ENCODE results near the gene RAMP1. TPM values are rescaled to one million over a fixed set of nuclear protein-coding genes. Genes with fewer than 3 reads are reported as not detected.

RAMP1 gene
- total and polyA plus RNA-seq, 9 of the 15 experiments (the other 6 are each of a cell fraction or from before 2014, with no cell fraction given): 0.72 to 0.77 TPM; not detected in 7

DNA sequence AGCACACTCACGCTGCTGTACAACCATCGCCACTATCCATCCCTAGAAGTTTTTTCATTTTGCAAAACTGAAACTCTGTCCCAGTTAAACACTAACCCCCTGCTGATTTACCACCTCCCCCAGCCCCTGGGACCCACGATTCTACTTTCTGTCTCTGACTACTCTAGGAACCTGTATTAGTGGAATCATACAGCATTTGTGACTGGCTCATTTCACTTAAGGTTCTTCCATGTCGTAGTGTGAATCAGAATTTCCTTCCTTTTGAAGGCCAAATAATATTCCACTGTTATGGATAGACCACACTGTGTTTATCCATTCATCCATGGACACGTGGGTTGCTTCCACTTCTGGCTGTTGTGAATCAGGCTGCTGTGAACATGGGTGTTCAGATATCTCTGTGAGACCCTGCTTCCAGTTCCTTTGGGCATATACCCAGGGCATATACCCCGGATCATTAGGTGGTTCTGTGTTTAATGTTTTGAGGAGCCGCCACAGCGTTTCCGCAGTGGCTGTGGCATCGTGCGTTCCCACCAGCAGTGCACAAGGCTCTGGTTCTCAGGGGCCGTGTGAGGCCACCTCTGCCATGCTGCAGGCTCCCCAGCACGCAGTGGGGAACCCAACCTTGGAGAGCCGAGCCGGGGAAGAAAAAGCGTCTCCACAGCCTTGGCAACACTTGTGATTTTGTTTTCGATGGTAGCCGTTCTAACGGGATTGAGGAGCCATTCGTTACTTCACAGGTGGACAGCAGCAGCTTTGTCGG is 10.1 kb downstream of the RAMP1 start (continued):
- TF ChIP-seq RBM15 (IDR thresholded peaks at IDR 0.05; ENCODE audit: insufficient read depth, low read length) (no peak), RHOXF2B (CRISPR knock-in tag; conservative IDR thresholded peaks at IDR 0.05) (no peak), NFATC3 (IDR thresholded peaks at IDR 0.05) (no peak), MTF1 (CRISPR knock-in tag; IDR thresholded peaks at IDR 0.05; ENCODE audit: borderline replicate concordance) (no peak), RCOR1 (IDR thresholded peaks at IDR 0.05; ENCODE audit: borderline replicate concordance in 1 of 2, low read depth in 2 of 2, low read length in 2 of 2) (no peak)
- TF ChIP-seq, protein P1, sequence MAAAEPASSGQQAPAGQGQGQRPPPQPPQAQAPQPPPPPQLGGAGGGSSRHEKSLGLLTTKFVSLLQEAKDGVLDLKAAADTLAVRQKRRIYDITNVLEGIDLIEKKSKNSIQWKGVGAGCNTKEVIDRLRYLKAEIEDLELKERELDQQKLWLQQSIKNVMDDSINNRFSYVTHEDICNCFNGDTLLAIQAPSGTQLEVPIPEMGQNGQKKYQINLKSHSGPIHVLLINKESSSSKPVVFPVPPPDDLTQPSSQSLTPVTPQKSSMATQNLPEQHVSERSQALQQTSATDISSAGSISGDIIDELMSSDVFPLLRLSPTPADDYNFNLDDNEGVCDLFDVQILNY (CRISPR knock-in tag; IDR thresholded peaks at IDR 0.05): no peak

DNA sequence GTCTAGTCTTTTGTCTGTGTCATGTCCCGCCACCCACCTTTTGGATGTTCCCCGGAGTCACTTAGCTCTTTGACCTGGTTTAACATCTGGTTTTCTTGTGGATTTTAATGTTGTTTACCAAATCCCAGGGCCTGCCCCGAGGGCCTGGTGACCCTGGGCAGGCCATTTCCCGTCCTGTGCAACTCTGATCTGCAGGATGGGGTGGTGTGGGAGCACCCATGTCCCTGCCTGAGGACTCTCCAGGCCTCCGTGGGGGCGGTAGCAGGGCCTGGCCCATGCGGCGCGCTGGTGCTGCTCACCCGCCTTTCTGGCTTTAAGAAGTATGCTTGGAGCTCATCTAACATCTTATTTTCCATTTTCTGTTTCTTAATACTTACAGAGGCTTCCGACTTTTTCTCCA is 10.7 kb downstream of the RAMP1 start:
- no TSS peak for BruUV-seq (replicated peaks)
- H3K27me3 ChIP-seq (ENCODE audit: control insufficient read depth in 2 of 2, insufficient read depth in 2 of 2, low read length in 2 of 2): peaks cover 36 to 77% of the 10 kb centered on the region in 2 experiments
- intact Hi-C loops (cut with micrococcal nuclease) (no loop called here), in situ Hi-C loops (cut with MboI) (loop anchor here (25.0 kb wide), 1 partner anchor 392 kb away; no protein-coding TSS in a partner anchor)
- peaks cover 5% of the 10 kb centered on the region; the same call in 1 of the 2 replicates for H4K20me1 ChIP-seq (replicated peaks; ENCODE audit: control insufficient read depth, insufficient read depth, low read length)
- H3K36me3 ChIP-seq (ENCODE audit: control insufficient read depth, insufficient read depth, low read length): no peaks in the 10 kb centered on the region
- TF ChIP-seq ARID2 (IDR thresholded peaks at IDR 0.05) (no peak), RFX7 (CRISPR knock-in tag; IDR thresholded peaks at IDR 0.05) (no peak), TARDBP (IDR thresholded peaks at IDR 0.05) (no peak), RBM15 (IDR thresholded peaks at IDR 0.05; ENCODE audit: insufficient read depth, low read length) (no peak), ZNF217 (CRISPR knock-in tag; IDR thresholded peaks at IDR 0.05) (no peak), TRIM28 (IDR thresholded peaks at IDR 0.05) (no peak), FOXK2 (conservative IDR thresholded peaks at IDR 0.05 in 1 of 2, IDR thresholded peaks at IDR 0.05 in 1 of 2; ENCODE audit: low read depth in 2 of 2) (no peak), XRCC4 (IDR thresholded peaks at IDR 0.05; ENCODE audit: extremely low read depth, insufficient read depth, insufficient read length) (no peak), ZNF668 (CRISPR knock-in tag; IDR thresholded peaks at IDR 0.05) (no peak)
- TF ChIP-seq, protein P2, sequence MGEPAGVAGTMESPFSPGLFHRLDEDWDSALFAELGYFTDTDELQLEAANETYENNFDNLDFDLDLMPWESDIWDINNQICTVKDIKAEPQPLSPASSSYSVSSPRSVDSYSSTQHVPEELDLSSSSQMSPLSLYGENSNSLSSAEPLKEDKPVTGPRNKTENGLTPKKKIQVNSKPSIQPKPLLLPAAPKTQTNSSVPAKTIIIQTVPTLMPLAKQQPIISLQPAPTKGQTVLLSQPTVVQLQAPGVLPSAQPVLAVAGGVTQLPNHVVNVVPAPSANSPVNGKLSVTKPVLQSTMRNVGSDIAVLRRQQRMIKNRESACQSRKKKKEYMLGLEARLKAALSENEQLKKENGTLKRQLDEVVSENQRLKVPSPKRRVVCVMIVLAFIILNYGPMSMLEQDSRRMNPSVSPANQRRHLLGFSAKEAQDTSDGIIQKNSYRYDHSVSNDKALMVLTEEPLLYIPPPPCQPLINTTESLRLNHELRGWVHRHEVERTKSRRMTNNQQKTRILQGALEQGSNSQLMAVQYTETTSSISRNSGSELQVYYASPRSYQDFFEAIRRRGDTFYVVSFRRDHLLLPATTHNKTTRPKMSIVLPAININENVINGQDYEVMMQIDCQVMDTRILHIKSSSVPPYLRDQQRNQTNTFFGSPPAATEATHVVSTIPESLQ (CRISPR knock-in tag; IDR thresholded peaks at IDR 0.05): no peak
- TF ChIP-seq, protein P3, sequence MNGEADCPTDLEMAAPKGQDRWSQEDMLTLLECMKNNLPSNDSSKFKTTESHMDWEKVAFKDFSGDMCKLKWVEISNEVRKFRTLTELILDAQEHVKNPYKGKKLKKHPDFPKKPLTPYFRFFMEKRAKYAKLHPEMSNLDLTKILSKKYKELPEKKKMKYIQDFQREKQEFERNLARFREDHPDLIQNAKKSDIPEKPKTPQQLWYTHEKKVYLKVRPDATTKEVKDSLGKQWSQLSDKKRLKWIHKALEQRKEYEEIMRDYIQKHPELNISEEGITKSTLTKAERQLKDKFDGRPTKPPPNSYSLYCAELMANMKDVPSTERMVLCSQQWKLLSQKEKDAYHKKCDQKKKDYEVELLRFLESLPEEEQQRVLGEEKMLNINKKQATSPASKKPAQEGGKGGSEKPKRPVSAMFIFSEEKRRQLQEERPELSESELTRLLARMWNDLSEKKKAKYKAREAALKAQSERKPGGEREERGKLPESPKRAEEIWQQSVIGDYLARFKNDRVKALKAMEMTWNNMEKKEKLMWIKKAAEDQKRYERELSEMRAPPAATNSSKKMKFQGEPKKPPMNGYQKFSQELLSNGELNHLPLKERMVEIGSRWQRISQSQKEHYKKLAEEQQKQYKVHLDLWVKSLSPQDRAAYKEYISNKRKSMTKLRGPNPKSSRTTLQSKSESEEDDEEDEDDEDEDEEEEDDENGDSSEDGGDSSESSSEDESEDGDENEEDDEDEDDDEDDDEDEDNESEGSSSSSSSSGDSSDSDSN (IDR thresholded peaks at IDR 0.05; ENCODE audit: borderline replicate concordance in 1 of 2, low read depth in 2 of 2, low read length in 2 of 2): no peak
- H3K4me3 ChIP-seq: no peak overlapping the region
- 3% methylated on average over 11 of the region's 11 CpGs for WGBS (ENCODE audit: insufficient coverage, low coverage, missing lambda C conversion rate)
- POLR2A ChIA-PET: no interaction called here
- H3K4me2 ChIP-seq (ENCODE audit: insufficient read depth, low read length): no peak overlapping the region
- H3K9me1 ChIP-seq (ENCODE audit: control insufficient read depth, insufficient read depth, low read length): no peaks in the 10 kb centered on the region
- no peak for DNase-seq (ENCODE audit: extremely low read depth in 1 of 4, low spot score in 3 of 4)
- CTCF ChIA-PET (ENCODE audit: low intra/inter-chr PET ratio): no interaction called here
- H3K9me3 ChIP-seq (replicated peaks; ENCODE audit: control insufficient read depth, insufficient read depth, low read depth, low read length): no peaks in the 10 kb centered on the region
- H3K4me1 ChIP-seq (replicated peaks in 1 of 2; ENCODE audit: control insufficient read depth in 2 of 2, insufficient read depth in 2 of 2, low read length in 2 of 2): peaks cover 0 to 6% of the 10 kb centered on the region in 2 experiments; a peak in 2 of 5 replicates
- H2AFZ ChIP-seq (ENCODE audit: low read depth, low read length): no peak overlapping the region
- no peak for FAIRE-seq
- H3K27ac ChIP-seq (ENCODE audit: extremely low read depth, low read depth, low read length): no peak overlapping the region
- no peaks in the 10 kb centered on the region for H3K79me2 ChIP-seq (ENCODE audit: control insufficient read depth, insufficient read depth, low read length)
- no peak for ATAC-seq
- no peak overlapping the region for H3K9ac ChIP-seq (ENCODE audit: insufficient read depth in 1 of 2, low read depth in 2 of 2, low read length in 2 of 2)
